DOHH2 (cell line): Measurements from ENCODE around the gene PRPF31.

Experiments used
- H3F3A ChIP-seq: fragments of 200-600 bp; sonication (generic), shearing (Covaris generic); 2 replicates; pipeline ENCODE4 v1.6.0; 2016; ENCODE audit warnings: antibody characterized with exemption, mild to moderate bottlenecking; ENCODE audit not compliant: control insufficient read depth, insufficient read depth
- H3K27ac ChIP-seq: fragments of 200-600 bp; sonication (generic); 2 replicates; pipeline ENCODE4 v1.5.1; 2014; ENCODE audit warnings: low read depth, mild to moderate bottlenecking, low read length, moderate library complexity
- H3K27me3 ChIP-seq: fragments of 200-600 bp; sonication (generic); 2 replicates; pipeline ENCODE4 v1.6.1; 2014; ENCODE audit warnings: mild to moderate bottlenecking, low read length, mixed read lengths; ENCODE audit not compliant: control insufficient read depth
- H3K36me3 ChIP-seq: fragments of 200-600 bp; sonication (generic); 2 replicates; pipeline ENCODE4 v1.6.1; 2014; ENCODE audit warnings: mild to moderate bottlenecking, low read length, moderate library complexity, mixed read lengths; ENCODE audit not compliant: control insufficient read depth
- H3K4me1 ChIP-seq: fragments of 200-600 bp; sonication (generic); 2 replicates; pipeline ENCODE4 v1.6.1; 2014; ENCODE audit warnings: mild to moderate bottlenecking, low read length, mixed read lengths; ENCODE audit not compliant: control insufficient read depth
- H3K4me2 ChIP-seq: fragments of 200-600 bp; sonication (generic); 2 replicates; pipeline ENCODE4 v1.6.0; 2014; ENCODE audit warnings: mild to moderate bottlenecking, low read length, moderate library complexity
- H3K4me3 ChIP-seq: fragments of 200-600 bp; sonication (generic); 2 replicates; pipeline ENCODE4 v1.5.1; 2014; ENCODE audit warnings: mild to moderate bottlenecking, low read length, mixed read lengths
- H3K79me2 ChIP-seq: fragments of 200-600 bp; sonication (generic); 2 replicates; pipeline ENCODE4 v1.6.1; 2014; ENCODE audit warnings: mild to moderate bottlenecking, low read length, mixed read lengths; ENCODE audit not compliant: control insufficient read depth
- H3K9me2 ChIP-seq: fragments of 200-600 bp; sonication (generic); replicated peaks from 2 replicates; pipeline ENCODE4 v1.6.1; 2014; ENCODE audit warnings: mild to moderate bottlenecking, low read length, mixed read lengths; ENCODE audit not compliant: control insufficient read depth
- H3K9me3 ChIP-seq: fragments of 200-600 bp; sonication (generic); 2 replicates; pipeline ENCODE4 v1.6.1; 2014; ENCODE audit warnings: antibody characterized with exemption, low read length, mixed read lengths; ENCODE audit not compliant: control insufficient read depth, insufficient read depth
- H4K20me1 ChIP-seq: fragments of 200-600 bp; sonication (generic); 2 replicates; pipeline ENCODE4 v1.6.0; 2014; ENCODE audit warnings: low read depth, mild to moderate bottlenecking, antibody characterized with exemption, low read length, moderate library complexity; ENCODE audit not compliant: control insufficient read depth, insufficient read depth
- CTCF ChIP-seq: fragments of 200-600 bp; sonication (generic); IDR thresholded peaks from one replicate; pipeline ENCODE4 v1.5.1; 2014; ENCODE audit warnings: antibody characterized with exemption, mild to moderate bottlenecking, low read depth, low read length; ENCODE audit not compliant: poor library complexity, severe bottlenecking
- EZH2phosphoT487 ChIP-seq: fragments of 200-600 bp; sonication (generic); IDR thresholded peaks from 2 replicates; pipeline ENCODE4 v1.6.1; 2017; ENCODE audit warnings: borderline replicate concordance, mild to moderate bottlenecking, antibody characterized with exemption, low read length, moderate library complexity, mixed read lengths

PRPF31 gene

GRCh38 chr19:54114340-54115108, 1.0 kb upstream of the PRPF31 start:
- Histone ChIP-seq H3K9me3 (no peaks in the 10 kb centered on the region), H3K4me2 (peak overlapping the region; percentile 90), H3K27me3 (no peaks in the 10 kb centered on the region), H3F3A (no peaks in the 10 kb centered on the region; the same call in 1 of the 2 replicates), H3K36me3 (peaks cover 31% of the 10 kb centered on the region), H3K4me1 (peaks cover 16% of the 10 kb centered on the region), H3K4me3 (peak overlapping the region; percentile 95), H3K9me2 (no peaks in the 10 kb centered on the region), H3K27ac (peak overlapping the region; percentile 67), H4K20me1 (no peaks in the 10 kb centered on the region), H3K79me2 (peaks cover 53% of the 10 kb centered on the region)
- no peak for TF ChIP-seq EZH2phosphoT487
- no peak for TF ChIP-seq CTCF

- Histone ChIP-seq H3K4me3 (no peak overlapping the region), H3K79me2 (peaks cover 20% of the 10 kb centered on the region), H4K20me1 (no peaks in the 10 kb centered on the region), H3K4me2 (no peak overlapping the region), H3K27me3 (no peaks in the 10 kb centered on the region), H3K9me2 (no peaks in the 10 kb centered on the region), H3K4me1 (peaks cover 10% of the 10 kb centered on the region), H3K27ac (no peak overlapping the region), H3F3A (no peaks in the 10 kb centered on the region; the same call in 1 of the 2 replicates), H3K9me3 (no peaks in the 10 kb centered on the region), H3K36me3 (peaks cover 65% of the 10 kb centered on the region)
- TF ChIP-seq EZH2phosphoT487 (no peak), CTCF (no peak)
Observed at GRCh38 chr19:54121259-54121658, 5.7 kb downstream of the PRPF31 start.

GRCh38 chr19:54123682-54124081, 8.1 kb downstream of the PRPF31 start:
- no peaks in the 10 kb centered on the region for H3K79me2 ChIP-seq
- H3K27me3 ChIP-seq, result no peaks in the 10 kb centered on the region
- no peak overlapping the region for H3K27ac ChIP-seq
- H3F3A ChIP-seq, result no peaks in the 10 kb centered on the region
- H3K36me3 ChIP-seq, result peaks cover 70% of the 10 kb centered on the region
- H3K4me2 ChIP-seq, result no peak overlapping the region
- TF ChIP-seq EZH2phosphoT487, result no peak
- no peak for TF ChIP-seq CTCF
- no peaks in the 10 kb centered on the region for H3K9me3 ChIP-seq
- H4K20me1 ChIP-seq, result no peaks in the 10 kb centered on the region
- no peaks in the 10 kb centered on the region for H3K9me2 ChIP-seq
- H3K4me3 ChIP-seq, result no peak overlapping the region
- no peaks in the 10 kb centered on the region for H3K4me1 ChIP-seq
